Measurements from ENCODE around the gene DMBX1.

DMBX1 gene

GRCh38 chr1:46522184-46522968, 32.7 kb downstream of the DMBX1 start:
- Mint-ChIP-seq H3K4me3 (no peak overlapping the region), H3K36me3 (no peaks in the 10 kb centered on the region), H3K27ac (no peak overlapping the region), H3K9me3 (no peaks in the 10 kb centered on the region), H3K4me1 (peaks cover 3% of the 10 kb centered on the region), H3K27me3 (peaks cover 12% of the 10 kb centered on the region)

GRCh38 chr1:46522969-46523320, 33.3 kb downstream of the DMBX1 start:
- H3K4me1 Mint-ChIP-seq = peaks cover 3% of the 10 kb centered on the region
- H3K27me3 Mint-ChIP-seq = peaks cover 12% of the 10 kb centered on the region
- H3K9me3 Mint-ChIP-seq = no peaks in the 10 kb centered on the region
- no peak overlapping the region for H3K4me3 Mint-ChIP-seq
- H3K36me3 Mint-ChIP-seq = no peaks in the 10 kb centered on the region
- H3K27ac Mint-ChIP-seq = no peak overlapping the region

- Mint-ChIP-seq H3K4me1 (peaks cover 5% of the 10 kb centered on the region), H3K9me3 (no peaks in the 10 kb centered on the region), H3K27ac (no peak overlapping the region), H3K36me3 (no peaks in the 10 kb centered on the region), H3K27me3 (peaks cover 14% of the 10 kb centered on the region), H3K4me3 (no peak overlapping the region)
These were observed 34.1 kb downstream of the DMBX1 start for GRCh38 chr1:46523496-46524353.

- Mint-ChIP-seq H3K4me1 (peaks cover 10% of the 10 kb centered on the region), H3K27me3 (peaks cover 13% of the 10 kb centered on the region), H3K9me3 (no peaks in the 10 kb centered on the region), H3K36me3 (no peaks in the 10 kb centered on the region), H3K4me3 (no peak overlapping the region), H3K27ac (no peak overlapping the region)
These were observed 35.2 kb downstream of the DMBX1 start for GRCh38 chr1:46524843-46525242.

- Mint-ChIP-seq H3K27me3 (peaks cover 12% of the 10 kb centered on the region), H3K27ac (no peak overlapping the region), H3K36me3 (no peaks in the 10 kb centered on the region), H3K4me1 (peaks cover 10% of the 10 kb centered on the region), H3K9me3 (no peaks in the 10 kb centered on the region), H3K4me3 (no peak overlapping the region)
These were observed 35.8 kb downstream of the DMBX1 start for GRCh38 chr1:46525253-46525983.

- Mint-ChIP-seq H3K36me3 (no peaks in the 10 kb centered on the region), H3K27me3 (peaks cover 11% of the 10 kb centered on the region), H3K4me3 (no peak overlapping the region), H3K9me3 (no peaks in the 10 kb centered on the region), H3K27ac (no peak overlapping the region), H3K4me1 (peaks cover 10% of the 10 kb centered on the region)
These were observed 36.5 kb downstream of the DMBX1 start for GRCh38 chr1:46526013-46526690.

GRCh38 chr1:46526691-46527291, 37.2 kb downstream of the DMBX1 start:
- H3K9me3 Mint-ChIP-seq = no peaks in the 10 kb centered on the region
- peaks cover 10% of the 10 kb centered on the region for H3K4me1 Mint-ChIP-seq
- H3K27me3 Mint-ChIP-seq = peaks cover 11% of the 10 kb centered on the region
- H3K27ac Mint-ChIP-seq = no peak overlapping the region
- H3K36me3 Mint-ChIP-seq = no peaks in the 10 kb centered on the region
- no peak overlapping the region for H3K4me3 Mint-ChIP-seq

- peaks cover 11% of the 10 kb centered on the region for H3K27me3 Mint-ChIP-seq
- H3K9me3 Mint-ChIP-seq = no peaks in the 10 kb centered on the region
- peaks cover 7% of the 10 kb centered on the region for H3K4me1 Mint-ChIP-seq
- no peak overlapping the region for H3K4me3 Mint-ChIP-seq
- H3K27ac Mint-ChIP-seq = no peak overlapping the region
- H3K36me3 Mint-ChIP-seq = no peaks in the 10 kb centered on the region
These were observed 38.0 kb downstream of the DMBX1 start for GRCh38 chr1:46527474-46528296.

- Mint-ChIP-seq H3K4me3 (no peak overlapping the region), H3K27me3 (peaks cover 11% of the 10 kb centered on the region), H3K9me3 (no peaks in the 10 kb centered on the region), H3K4me1 (peaks cover 7% of the 10 kb centered on the region), H3K36me3 (no peaks in the 10 kb centered on the region), H3K27ac (no peak overlapping the region)
These were observed 38.8 kb downstream of the DMBX1 start for GRCh38 chr1:46528297-46528955.

- peaks cover 11% of the 10 kb centered on the region for H3K27me3 Mint-ChIP-seq
- peaks cover 12% of the 10 kb centered on the region for H3K4me1 Mint-ChIP-seq
- no peak overlapping the region for H3K4me3 Mint-ChIP-seq
- H3K9me3 Mint-ChIP-seq = no peaks in the 10 kb centered on the region
- no peaks in the 10 kb centered on the region for H3K36me3 Mint-ChIP-seq
- H3K27ac Mint-ChIP-seq = no peak overlapping the region
These were observed 39.5 kb downstream of the DMBX1 start for GRCh38 chr1:46529031-46529630.

GRCh38 chr1:46530311-46530710, 40.7 kb downstream of the DMBX1 start:
- Mint-ChIP-seq H3K9me3 (no peaks in the 10 kb centered on the region), H3K4me1 (peaks cover 12% of the 10 kb centered on the region), H3K4me3 (no peak overlapping the region), H3K27ac (no peak overlapping the region), H3K27me3 (peaks cover 11% of the 10 kb centered on the region), H3K36me3 (no peaks in the 10 kb centered on the region)

- Mint-ChIP-seq H3K4me1 (peaks cover 12% of the 10 kb centered on the region), H3K4me3 (no peak overlapping the region), H3K27ac (peak overlapping the region; percentile 75), H3K27me3 (peaks cover 7% of the 10 kb centered on the region), H3K36me3 (no peaks in the 10 kb centered on the region), H3K9me3 (no peaks in the 10 kb centered on the region)
These were observed 41.3 kb downstream of the DMBX1 start for GRCh38 chr1:46530791-46531409.

GRCh38 chr1:46532095-46532494, 42.5 kb downstream of the DMBX1 start:
- H3K27ac Mint-ChIP-seq = no peak overlapping the region
- H3K9me3 Mint-ChIP-seq = no peaks in the 10 kb centered on the region
- no peak overlapping the region for H3K4me3 Mint-ChIP-seq
- peaks cover 5% of the 10 kb centered on the region for H3K27me3 Mint-ChIP-seq
- H3K36me3 Mint-ChIP-seq = no peaks in the 10 kb centered on the region
- peaks cover 12% of the 10 kb centered on the region for H3K4me1 Mint-ChIP-seq

Data from activated naive CD4-positive, alpha-beta T cell treated with anti-CD3 and anti-CD28 coated beads, Interleukin-2, amount 50 U/mL, for 24 hours (primary cell).